ENCODE data around the gene IGFL4. TPM values are rescaled to one million over a fixed set of nuclear protein-coding genes. Genes with fewer than 3 reads are reported as not detected.
A peak's percentile ranks its signal among the peaks of the same experiment; 100 is the strongest.

The IGFL4 gene
- total and polyA plus RNA-seq, 3 donors from 2014 or later: 0.37 to 0.79 (median 0.56) TPM

DNA sequence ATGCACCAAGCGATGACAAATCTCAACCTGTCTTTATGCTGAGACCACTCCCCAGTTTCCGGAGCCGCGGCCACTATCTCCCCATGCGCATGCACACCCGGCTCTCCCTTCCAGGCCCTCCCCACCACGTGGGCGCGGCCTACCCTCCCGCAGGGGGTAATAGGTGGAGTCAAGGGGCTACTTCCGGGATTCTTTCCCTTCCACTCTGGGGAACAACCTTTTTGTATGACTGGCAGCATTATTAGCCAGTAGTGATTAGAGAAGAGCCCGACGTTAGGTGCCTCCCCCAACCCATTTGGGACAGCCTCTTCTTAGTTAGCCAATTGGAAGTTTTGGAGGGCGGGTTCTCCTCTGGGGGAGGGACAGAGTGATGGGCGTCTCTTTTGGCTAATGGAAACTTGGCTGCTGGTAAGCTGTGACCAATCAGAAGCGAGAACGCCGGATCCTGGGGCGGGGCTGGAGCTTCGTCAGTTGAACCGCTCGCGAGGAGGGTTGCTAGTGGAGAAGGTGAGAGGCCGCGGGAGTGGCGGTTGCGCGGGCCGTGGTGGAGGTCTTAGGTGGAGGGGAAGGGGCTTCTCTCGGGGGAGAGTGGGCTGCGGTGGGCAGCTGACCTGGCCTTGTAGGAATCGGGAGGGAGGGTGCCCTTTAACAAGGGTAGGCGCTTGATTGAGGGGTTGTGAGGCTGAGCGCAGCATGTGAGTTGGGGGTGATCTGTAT is 45.6 kb downstream of the IGFL4 start, which contains the start of gene CCDC61:
CCDC61 (plus strand) TSS at position 470 of the 717 bp plus-strand sequence. CDS start 7,552 bp downstream, outside the sequence.
- H3K27me3 ChIP-seq: no peaks in the 10 kb centered on the region
- H3K36me3 ChIP-seq (ENCODE audit: low read depth, missing control alignments): no peaks in the 10 kb centered on the region
- H3K27ac ChIP-seq: peak within 1 kb of the TSS in 1 of 2 donors; percentile 27
- H3K4me3 ChIP-seq: peak within 1 kb of the TSS; percentile 58 to 75
- H3K9me3 ChIP-seq: no peaks in the 10 kb centered on the region
- peak; percentile 98 for DNase-seq
- TF ChIP-seq POLR2A (IDR thresholded peaks at IDR 0.05): no peak
- TF ChIP-seq, protein P1, sequence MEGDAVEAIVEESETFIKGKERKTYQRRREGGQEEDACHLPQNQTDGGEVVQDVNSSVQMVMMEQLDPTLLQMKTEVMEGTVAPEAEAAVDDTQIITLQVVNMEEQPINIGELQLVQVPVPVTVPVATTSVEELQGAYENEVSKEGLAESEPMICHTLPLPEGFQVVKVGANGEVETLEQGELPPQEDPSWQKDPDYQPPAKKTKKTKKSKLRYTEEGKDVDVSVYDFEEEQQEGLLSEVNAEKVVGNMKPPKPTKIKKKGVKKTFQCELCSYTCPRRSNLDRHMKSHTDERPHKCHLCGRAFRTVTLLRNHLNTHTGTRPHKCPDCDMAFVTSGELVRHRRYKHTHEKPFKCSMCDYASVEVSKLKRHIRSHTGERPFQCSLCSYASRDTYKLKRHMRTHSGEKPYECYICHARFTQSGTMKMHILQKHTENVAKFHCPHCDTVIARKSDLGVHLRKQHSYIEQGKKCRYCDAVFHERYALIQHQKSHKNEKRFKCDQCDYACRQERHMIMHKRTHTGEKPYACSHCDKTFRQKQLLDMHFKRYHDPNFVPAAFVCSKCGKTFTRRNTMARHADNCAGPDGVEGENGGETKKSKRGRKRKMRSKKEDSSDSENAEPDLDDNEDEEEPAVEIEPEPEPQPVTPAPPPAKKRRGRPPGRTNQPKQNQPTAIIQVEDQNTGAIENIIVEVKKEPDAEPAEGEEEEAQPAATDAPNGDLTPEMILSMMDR (IDR thresholded peaks at IDR 0.05): peak in 1 of 3 experiments; percentile 5
- peaks cover 7% of the 10 kb centered on the region for H3K4me1 ChIP-seq
- intact Hi-C loops (cut with DNase I; ENCODE audit: low total_unique reads): no loop called here
- WGBS, 2 donors: 0 to 1% methylated on average over 34 of the region's 34 CpGs

DNA sequence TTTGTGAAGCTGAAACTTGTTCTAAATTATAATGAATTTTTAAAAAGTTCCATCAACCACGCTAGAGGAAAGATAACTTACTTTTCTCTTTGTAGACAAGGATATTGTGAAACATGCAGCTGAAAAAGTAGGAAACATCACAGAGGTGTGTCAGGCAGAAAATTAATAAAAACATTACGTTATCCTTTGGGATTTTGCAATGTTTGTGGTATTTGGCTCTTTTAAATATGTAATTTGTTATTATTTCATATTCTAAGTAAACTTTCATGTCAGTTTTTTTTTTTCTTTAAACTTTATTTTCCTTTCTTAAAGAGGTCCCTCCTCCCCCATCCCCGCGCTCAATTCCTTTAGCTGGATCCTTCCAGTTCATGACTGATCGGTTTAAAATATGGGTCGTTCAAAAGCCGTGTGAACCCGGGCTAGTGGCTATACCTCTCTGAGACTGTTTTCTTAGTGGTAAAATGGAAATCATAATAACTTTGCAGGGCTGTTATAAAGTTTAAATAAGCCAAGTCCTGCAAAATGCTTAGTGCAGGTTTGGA is 46.3 kb downstream of the IGFL4 start:
- H3K27me3 ChIP-seq: no peaks in the 10 kb centered on the region
- intact Hi-C loops (cut with DNase I; ENCODE audit: low total_unique reads): no loop called here
- no peak for DNase-seq

DNA sequence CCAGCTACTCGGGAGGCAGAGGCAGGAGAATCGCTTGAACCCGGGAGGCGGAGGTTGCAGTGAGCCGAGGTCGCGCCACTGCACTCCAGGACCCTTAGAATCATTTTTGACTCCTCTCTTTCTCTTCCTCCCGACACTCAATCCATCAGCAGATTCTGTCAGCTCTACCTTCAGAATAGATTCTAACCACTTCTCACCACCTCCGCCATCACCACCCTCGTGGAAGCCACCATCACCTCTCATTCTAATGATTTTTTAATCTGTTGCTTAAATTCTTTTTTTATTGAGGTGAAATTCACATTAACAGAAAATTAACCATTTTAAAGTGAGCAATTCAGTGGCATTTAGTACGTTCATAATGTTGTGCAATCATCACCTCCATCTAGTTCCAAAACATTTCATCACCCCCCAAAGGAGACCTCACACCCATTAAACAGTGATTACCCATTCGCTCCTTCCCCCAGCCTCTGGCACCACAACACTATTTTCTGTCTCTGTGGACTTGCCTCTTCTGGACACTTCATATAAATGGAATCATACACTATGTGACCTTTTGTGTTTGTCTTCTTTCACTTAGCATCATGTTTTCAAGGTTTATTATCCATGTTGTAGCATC is 50.6 kb downstream of the IGFL4 start:
- Histone ChIP-seq H3K36me3 (ENCODE audit: low read depth, missing control alignments) (no peaks in the 10 kb centered on the region), H3K27ac (no peak overlapping the region), H3K4me1 (no peaks in the 10 kb centered on the region), H3K4me3 (no peak overlapping the region), H3K9me3 (no peaks in the 10 kb centered on the region), H3K27me3 (no peaks in the 10 kb centered on the region)
- WGBS, 2 donors: 89 to 92% methylated on average over 12 of the region's 12 CpGs
- TF ChIP-seq POLR2A (IDR thresholded peaks at IDR 0.05): no peak
- TF ChIP-seq, protein P1 (IDR thresholded peaks at IDR 0.05): no peak
- DNase-seq: no peak
- intact Hi-C loops (cut with DNase I; ENCODE audit: low total_unique reads): no loop called here

More for the DNA sequence above, 46.3 kb downstream of the IGFL4 start:
- no peaks in the 10 kb centered on the region for H3K36me3 ChIP-seq (ENCODE audit: low read depth, missing control alignments)
- TF ChIP-seq, protein P1 (IDR thresholded peaks at IDR 0.05): no peak
- TF ChIP-seq POLR2A (IDR thresholded peaks at IDR 0.05): no peak
- 7 to 8% methylated on average over 8 of the region's 8 CpGs for WGBS, 2 donors
- H3K9me3 ChIP-seq: no peaks in the 10 kb centered on the region
- peak overlapping the region; percentile 39 to 75 for H3K4me3 ChIP-seq
- no peak overlapping the region for H3K27ac ChIP-seq
- H3K4me1 ChIP-seq: peaks cover 3% of the 10 kb centered on the region

MicroRNAs encoded within 50 kb of the gene (microRNA counts, 767-probe panel; counts per million panel counts)
- microRNA hsa-miR-769-3p: 0 to 152 counts per million in 2 donors
- 0 to 152 counts per million in 2 donors for microRNA hsa-miR-769-5p

Small RNAs within 50 kb of the gene (microRNA-seq; reads per million reads assigned to microRNA genes)
- gene MIR769 (ENCODE audit: borderline number of aligned reads in 2 of 2, borderline replicate concordance in 1 of 2): 85.5 to 137 reads per million in 2 donors

Small RNAs within 50 kb of the gene (small RNA-seq; reads per million reads assigned to genes)
- 24.7 to 25.0 reads per million in 2 donors for gene MIR769

Other genes starting within 250 kb of the IGFL4 start
- gene DMWD, start 248.2 kb downstream of the IGFL4 start, total RNA-seq: 100 to 1,000 TPM; 111 to 124 TPM
- gene DMWD, start 248.2 kb downstream of the IGFL4 start, polyA plus RNA-seq (ENCODE audit: insufficient read depth, low read depth, low replicate concordance): 59.0 TPM
- gene RSPH6A, start 225.7 kb downstream of the IGFL4 start, total RNA-seq: 10 to 100 TPM; 17.0 to 20.9 TPM
- 88.3 TPM for gene RSPH6A, start 225.7 kb downstream of the IGFL4 start, polyA plus RNA-seq (ENCODE audit: insufficient read depth, low read depth, low replicate concordance)
- gene SYMPK, start 177.9 kb downstream of the IGFL4 start, total RNA-seq: 100 to 1,000 TPM; 123 to 142 TPM
- gene SYMPK, start 177.9 kb downstream of the IGFL4 start, polyA plus RNA-seq (ENCODE audit: insufficient read depth, low read depth, low replicate concordance): 195 TPM
- 1 to 10 TPM; 1.5 to 1.7 TPM for gene FOXA3, start 176.7 kb downstream of the IGFL4 start, total RNA-seq
- gene FOXA3, start 176.7 kb downstream of the IGFL4 start, polyA plus RNA-seq (ENCODE audit: insufficient read depth, low read depth, low replicate concordance): 1.7 TPM
- gene IRF2BP1, start 154.9 kb downstream of the IGFL4 start, total RNA-seq: 10 to 100 TPM; 36.0 to 48.3 TPM
- 13.8 TPM for gene IRF2BP1, start 154.9 kb downstream of the IGFL4 start, polyA plus RNA-seq (ENCODE audit: insufficient read depth, low read depth, low replicate concordance)
- 10 to 100 TPM in 1 of 2 donors, 1 to 10 TPM in 1; 9.4 to 11.1 TPM for gene MYPOP, start 138.4 kb downstream of the IGFL4 start, total RNA-seq
- gene MYPOP, start 138.4 kb downstream of the IGFL4 start, polyA plus RNA-seq (ENCODE audit: insufficient read depth, low read depth, low replicate concordance): 9.5 TPM
- gene NANOS2, start 126.2 kb downstream of the IGFL4 start, total RNA-seq: 1 to 10 TPM; 4.8 to 5.1 TPM
- 4.8 TPM for gene NANOS2, start 126.2 kb downstream of the IGFL4 start, polyA plus RNA-seq (ENCODE audit: insufficient read depth, low read depth, low replicate concordance)
- 1 to 10 TPM; 3.0 to 5.7 TPM for gene NOVA2, start 67.1 kb downstream of the IGFL4 start, total RNA-seq
- 3.1 TPM for gene NOVA2, start 67.1 kb downstream of the IGFL4 start, polyA plus RNA-seq (ENCODE audit: insufficient read depth, low read depth, low replicate concordance)
- gene CCDC61, start 45.5 kb downstream of the IGFL4 start, total RNA-seq: 10 to 100 TPM; 25.6 to 31.2 TPM
- gene CCDC61, start 45.5 kb downstream of the IGFL4 start, polyA plus RNA-seq (ENCODE audit: insufficient read depth, low read depth, low replicate concordance): 32.5 TPM
- not detected for gene PGLYRP1, start 17.9 kb downstream of the IGFL4 start, total RNA-seq
- gene PGLYRP1, start 17.9 kb downstream of the IGFL4 start, polyA plus RNA-seq (ENCODE audit: insufficient read depth, low read depth, low replicate concordance): not detected
- gene IGFL3, start 83.7 kb upstream of the IGFL4 start, total RNA-seq: not detected
- gene IGFL3, start 83.7 kb upstream of the IGFL4 start, polyA plus RNA-seq (ENCODE audit: insufficient read depth, low read depth, low replicate concordance): not detected
- gene IGFL2, start 107.2 kb upstream of the IGFL4 start, total RNA-seq: 1 to 10 TPM; 7.2 to 7.6 TPM
- gene IGFL2, start 107.2 kb upstream of the IGFL4 start, polyA plus RNA-seq (ENCODE audit: insufficient read depth, low read depth, low replicate concordance): 8.0 TPM
- 1 to 10 TPM in 1 of 2 donors, not detected in 1; 3.2 TPM for gene IGFL1, start 188.7 kb upstream of the IGFL4 start, total RNA-seq
- gene IGFL1, start 188.7 kb upstream of the IGFL4 start, polyA plus RNA-seq (ENCODE audit: insufficient read depth, low read depth, low replicate concordance): not detected

All from testis (tissue), 3 donors.